ENCODE measurements around the gene LCLAT1.
"Not testable (repeated sequence)": the region's sequence is repeated elsewhere in the genome, so short reads cannot be mapped to it uniquely, and the experiment has no call there.

Gene LCLAT1

GRCh38 chr2:30499681-30500080 is 52.6 kb downstream of the LCLAT1 start:
- H3K36me3 Mint-ChIP-seq, result peaks cover 43 to 59% of the 10 kb centered on the region in 2 donors

GRCh38 chr2:30500699-30501098 is 53.7 kb downstream of the LCLAT1 start:
- no peaks in the 10 kb centered on the region for H3K27me3 Mint-ChIP-seq
- ATAC-seq (replicated peaks) (no peak), DNase-seq (no peak)
- H3K36me3 Mint-ChIP-seq, result peaks cover 39 to 55% of the 10 kb centered on the region in 2 donors
- peaks cover 22 to 32% of the 10 kb centered on the region in 2 donors for H3K9me3 Mint-ChIP-seq
- no peak overlapping the region for H3K4me3 Mint-ChIP-seq
- H3K27ac Mint-ChIP-seq, result no peak overlapping the region
- peaks cover 27 to 50% of the 10 kb centered on the region in 2 donors for H3K4me1 Mint-ChIP-seq

More at GRCh38 chr2:30499681-30500080, 52.6 kb downstream of the LCLAT1 start:
- peaks cover 26 to 36% of the 10 kb centered on the region in 2 donors for H3K9me3 Mint-ChIP-seq
- H3K27me3 Mint-ChIP-seq, result no peaks in the 10 kb centered on the region
- H3K27ac Mint-ChIP-seq, result no peak overlapping the region
- H3K4me3 Mint-ChIP-seq, result no peak overlapping the region
- DNase-seq (no peak), ATAC-seq (replicated peaks) (no peak)
- peaks cover 28 to 45% of the 10 kb centered on the region in 2 donors for H3K4me1 Mint-ChIP-seq

DNA sequence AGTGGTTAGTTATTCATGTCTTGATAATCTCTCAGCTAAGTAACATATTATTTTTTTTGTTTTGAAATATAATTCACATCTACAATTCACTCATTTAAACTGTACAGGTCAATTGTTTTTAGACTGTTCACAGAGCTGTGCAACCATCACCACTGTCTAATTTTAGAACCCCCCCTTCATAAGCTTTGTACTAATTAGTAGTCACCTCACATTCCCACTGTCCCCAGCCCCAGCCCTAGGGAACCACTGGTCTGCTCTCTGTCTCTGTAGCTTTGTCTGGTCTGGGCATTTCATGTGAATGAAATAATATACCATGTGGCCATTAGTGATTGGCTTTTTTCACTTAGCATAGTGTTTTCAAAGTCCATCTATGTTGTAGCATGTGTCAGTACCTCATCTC is 55.3 kb downstream of the LCLAT1 start:
- Mint-ChIP-seq H3K9me3 (peaks cover 18 to 23% of the 10 kb centered on the region in 2 donors), H3K27me3 (no peaks in the 10 kb centered on the region), H3K4me1 (peaks cover 19 to 42% of the 10 kb centered on the region in 2 donors), H3K4me3 (no peak overlapping the region), H3K36me3 (peaks cover 27 to 42% of the 10 kb centered on the region in 2 donors), H3K27ac (no peak overlapping the region)
- DNase-seq (no peak), ATAC-seq (replicated peaks) (no peak)

GRCh38 chr2:30503007-30503694 is 56.1 kb downstream of the LCLAT1 start:
- Mint-ChIP-seq H3K27ac (peak overlapping the region; percentile 92), H3K4me3 (peak overlapping the region in 1 of 2 donors; percentile 59), H3K4me1 (peaks cover 19 to 42% of the 10 kb centered on the region in 2 donors), H3K27me3 (no peaks in the 10 kb centered on the region), H3K36me3 (peaks cover 21 to 41% of the 10 kb centered on the region in 2 donors), H3K9me3 (peaks cover 15 to 18% of the 10 kb centered on the region in 2 donors)
- DNase-seq (no peak), ATAC-seq (replicated peaks) (peak; percentile 69 to 76)

GRCh38 chr2:30503695-30504052 is 56.6 kb downstream of the LCLAT1 start:
- Mint-ChIP-seq H3K4me3 (peak overlapping the region; percentile 29 to 67), H3K27ac (peak overlapping the region; percentile 92), H3K36me3 (peaks cover 22 to 41% of the 10 kb centered on the region in 2 donors), H3K4me1 (peaks cover 19 to 42% of the 10 kb centered on the region in 2 donors), H3K9me3 (peaks cover 15 to 18% of the 10 kb centered on the region in 2 donors), H3K27me3 (no peaks in the 10 kb centered on the region)
- ATAC-seq (replicated peaks) (peak; percentile 87), DNase-seq (no peak)

GRCh38 chr2:30504731-30505130 is 57.7 kb downstream of the LCLAT1 start:
- H3K27me3 Mint-ChIP-seq, result no peaks in the 10 kb centered on the region
- peak overlapping the region; percentile 4 for H3K27ac Mint-ChIP-seq
- peaks cover 12 to 18% of the 10 kb centered on the region in 2 donors for H3K9me3 Mint-ChIP-seq
- DNase-seq (no peak), ATAC-seq (replicated peaks) (no peak)
- peaks cover 17 to 32% of the 10 kb centered on the region in 2 donors for H3K36me3 Mint-ChIP-seq
- no peak overlapping the region for H3K4me3 Mint-ChIP-seq
- H3K4me1 Mint-ChIP-seq, result peaks cover 22 to 52% of the 10 kb centered on the region in 2 donors

- no peaks in the 10 kb centered on the region for H3K27me3 Mint-ChIP-seq
- DNase-seq, result no peak
- H3K4me1 Mint-ChIP-seq, result peaks cover 25 to 62% of the 10 kb centered on the region in 2 donors
- H3K4me3 Mint-ChIP-seq, result no peak overlapping the region
- peak in 1 of 2 donors; percentile 47 for ATAC-seq (replicated peaks)
- peaks cover 17 to 32% of the 10 kb centered on the region in 2 donors for H3K36me3 Mint-ChIP-seq
- H3K27ac Mint-ChIP-seq, result peak overlapping the region; percentile 20
- H3K9me3 Mint-ChIP-seq, result peaks cover 11 to 18% of the 10 kb centered on the region in 2 donors
These were observed 58.6 kb downstream of the LCLAT1 start for GRCh38 chr2:30505500-30506180.

DNA sequence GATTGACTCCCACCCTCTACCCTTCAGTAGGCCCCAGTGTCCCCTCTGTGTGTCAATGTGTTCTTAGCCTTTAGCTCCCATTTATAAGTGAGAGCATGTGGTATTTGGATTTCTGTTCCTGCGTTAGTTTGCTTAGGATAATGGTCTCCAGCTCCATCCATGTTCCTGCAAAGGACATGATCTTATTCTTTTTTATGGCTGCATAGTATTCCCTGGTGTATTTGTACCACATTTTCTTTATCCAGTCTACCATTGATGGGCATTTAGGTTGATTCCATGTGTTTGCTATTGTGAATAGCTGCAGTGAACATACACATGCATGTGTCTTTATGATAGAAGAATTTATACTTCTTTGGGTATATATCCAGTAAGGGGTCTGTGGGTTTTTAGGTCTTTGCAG is 60.4 kb downstream of the LCLAT1 start:
- peaks cover 8 to 18% of the 10 kb centered on the region in 2 donors for H3K36me3 Mint-ChIP-seq
- not testable (repeated sequence) for DNase-seq; ATAC-seq (replicated peaks); H3K4me3 Mint-ChIP-seq; H3K27me3 Mint-ChIP-seq; H3K9me3 Mint-ChIP-seq
- peaks cover 24 to 60% of the 10 kb centered on the region in 2 donors for H3K4me1 Mint-ChIP-seq
- peak overlapping the region; percentile 28 for H3K27ac Mint-ChIP-seq

DNA sequence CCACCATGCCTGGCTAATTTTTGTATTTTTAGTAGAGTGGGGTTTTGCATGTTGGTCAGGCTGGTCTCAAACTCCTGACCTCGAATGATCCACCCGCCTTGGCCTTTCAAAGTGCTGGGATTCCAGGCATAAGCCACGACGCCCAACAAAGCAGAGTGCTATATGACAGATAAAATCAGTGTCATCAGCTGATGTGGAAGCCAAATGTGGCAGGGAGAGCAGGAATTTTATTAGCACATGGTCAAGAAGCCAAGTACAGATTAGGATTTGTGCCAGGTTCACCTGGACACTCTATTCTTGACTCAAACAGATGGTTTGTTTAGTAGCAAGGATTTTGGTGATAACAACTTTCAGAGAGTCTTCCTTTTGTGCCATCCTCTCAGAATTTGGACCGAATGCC is 62.7 kb downstream of the LCLAT1 start:
- peaks cover 24 to 52% of the 10 kb centered on the region in 2 donors for H3K4me1 Mint-ChIP-seq
- H3K27ac Mint-ChIP-seq, result no peak overlapping the region
- no peak for ATAC-seq (replicated peaks)
- DNase-seq, result no peak
- H3K27me3 Mint-ChIP-seq, result no peaks in the 10 kb centered on the region
- peaks cover 1 to 6% of the 10 kb centered on the region in 2 donors for H3K9me3 Mint-ChIP-seq
- H3K36me3 Mint-ChIP-seq, result peaks cover 6 to 15% of the 10 kb centered on the region in 2 donors
- H3K4me3 Mint-ChIP-seq, result no peak overlapping the region

GRCh38 chr2:30510409-30510808 is 63.4 kb downstream of the LCLAT1 start:
- ATAC-seq (replicated peaks) (no peak), DNase-seq (no peak)
- Mint-ChIP-seq H3K27ac (no peak overlapping the region), H3K36me3 (peaks cover 6 to 15% of the 10 kb centered on the region in 2 donors), H3K27me3 (no peaks in the 10 kb centered on the region), H3K4me3 (no peak overlapping the region), H3K4me1 (peaks cover 27 to 52% of the 10 kb centered on the region in 2 donors), H3K9me3 (peaks cover 1 to 6% of the 10 kb centered on the region in 2 donors)

DNA sequence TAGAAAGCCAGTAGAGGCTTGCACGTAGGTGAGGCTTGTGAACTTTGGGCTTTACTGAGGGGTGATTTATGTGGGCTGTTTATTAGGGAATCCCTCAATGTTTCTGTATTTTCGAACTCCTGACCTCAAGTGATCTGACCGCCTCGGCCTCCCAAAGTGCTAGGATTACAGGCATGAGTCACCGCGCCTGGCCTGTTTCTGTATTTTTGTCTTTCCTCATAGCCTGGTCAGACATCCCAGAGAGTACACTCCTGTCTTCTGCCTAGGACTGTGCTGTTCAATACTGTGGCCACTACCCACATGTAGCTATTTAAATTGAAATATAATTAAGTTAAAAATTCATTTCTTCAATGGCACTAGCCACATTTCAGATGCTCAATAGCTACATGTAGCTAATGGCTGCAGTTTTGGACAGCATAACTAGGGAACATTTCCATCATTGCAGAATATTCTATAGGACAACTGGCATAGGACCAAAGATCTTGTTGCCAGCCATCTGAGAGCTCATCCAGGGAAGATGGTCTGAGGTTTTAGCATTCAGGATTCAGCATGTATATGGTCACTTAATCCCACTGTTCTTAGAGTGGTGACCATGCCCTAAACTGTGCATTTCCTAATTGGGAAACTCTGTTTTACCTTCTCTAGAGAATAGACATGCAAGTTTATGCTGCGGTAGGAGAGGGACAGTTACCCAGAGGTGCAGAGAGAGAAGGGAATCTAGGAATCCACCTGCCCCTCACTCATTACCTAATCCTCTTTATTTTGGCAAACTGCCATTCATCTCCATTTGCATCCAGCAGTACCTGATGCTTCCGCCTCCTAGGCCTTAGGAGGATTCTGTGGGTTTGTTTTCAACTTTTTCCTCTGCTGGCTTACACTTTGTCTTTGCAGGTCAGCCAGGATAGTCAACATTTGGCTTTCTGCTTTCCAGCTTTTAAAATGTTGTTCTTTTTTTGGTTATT is 64.4 kb downstream of the LCLAT1 start:
- Mint-ChIP-seq H3K27me3 (no peaks in the 10 kb centered on the region), H3K36me3 (peaks cover 6 to 18% of the 10 kb centered on the region in 2 donors), H3K4me3 (no peak overlapping the region), H3K9me3 (peaks cover 1 to 6% of the 10 kb centered on the region in 2 donors), H3K27ac (no peak overlapping the region), H3K4me1 (peaks cover 25 to 44% of the 10 kb centered on the region in 2 donors)
- DNase-seq, result no peak
- no peak for ATAC-seq (replicated peaks)

- peaks cover 29 to 48% of the 10 kb centered on the region in 2 donors for H3K4me1 Mint-ChIP-seq
- no peak overlapping the region for H3K27ac Mint-ChIP-seq
- ATAC-seq (replicated peaks) (no peak), DNase-seq (no peak)
- no peak overlapping the region for H3K4me3 Mint-ChIP-seq
- peaks cover 7 to 23% of the 10 kb centered on the region in 2 donors for H3K36me3 Mint-ChIP-seq
- peaks cover 1 to 10% of the 10 kb centered on the region in 2 donors for H3K9me3 Mint-ChIP-seq
- H3K27me3 Mint-ChIP-seq, result no peaks in the 10 kb centered on the region
These were observed 65.3 kb downstream of the LCLAT1 start for GRCh38 chr2:30512243-30512886.

DNA sequence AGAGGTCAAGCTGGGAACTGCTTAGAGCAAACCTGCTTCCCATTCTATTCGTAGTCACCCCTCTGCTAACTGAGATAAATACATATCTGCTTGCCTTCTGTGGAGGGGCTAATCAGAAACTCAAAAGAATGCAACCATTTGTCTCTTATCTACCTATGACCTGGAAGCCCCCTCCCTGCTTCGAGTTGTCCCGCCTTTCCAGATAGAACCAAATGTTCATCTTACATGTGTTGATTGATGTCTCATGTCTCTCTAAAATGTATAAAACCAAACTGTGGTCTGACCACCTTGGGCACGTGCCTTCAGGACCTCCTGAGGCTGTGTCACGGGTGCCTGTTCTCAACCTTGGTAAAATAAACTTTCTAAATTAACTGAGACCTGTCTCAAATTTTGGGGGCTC is 66.6 kb downstream of the LCLAT1 start:
- peak overlapping the region; percentile 56 for H3K27ac Mint-ChIP-seq
- H3K4me1 Mint-ChIP-seq, result peaks cover 31 to 55% of the 10 kb centered on the region in 2 donors
- ATAC-seq (replicated peaks); H3K4me3 Mint-ChIP-seq; H3K9me3 Mint-ChIP-seq; H3K27me3 Mint-ChIP-seq; DNase-seq: not testable (repeated sequence)
- peaks cover 4 to 21% of the 10 kb centered on the region in 2 donors for H3K36me3 Mint-ChIP-seq

All from stimulated activated naive B cell treated with anti-CD40 and anti-IgM and Interleukin-4, amounts not matched to agents 10 μg/mL and 1 μg/mL and 100 μg/mL, for 72 hours (primary cell).